ENCODE measurements around the gene USP47.
A peak's percentile ranks its signal among the peaks of the same experiment; 100 is the strongest.

USP47 gene

DNA sequence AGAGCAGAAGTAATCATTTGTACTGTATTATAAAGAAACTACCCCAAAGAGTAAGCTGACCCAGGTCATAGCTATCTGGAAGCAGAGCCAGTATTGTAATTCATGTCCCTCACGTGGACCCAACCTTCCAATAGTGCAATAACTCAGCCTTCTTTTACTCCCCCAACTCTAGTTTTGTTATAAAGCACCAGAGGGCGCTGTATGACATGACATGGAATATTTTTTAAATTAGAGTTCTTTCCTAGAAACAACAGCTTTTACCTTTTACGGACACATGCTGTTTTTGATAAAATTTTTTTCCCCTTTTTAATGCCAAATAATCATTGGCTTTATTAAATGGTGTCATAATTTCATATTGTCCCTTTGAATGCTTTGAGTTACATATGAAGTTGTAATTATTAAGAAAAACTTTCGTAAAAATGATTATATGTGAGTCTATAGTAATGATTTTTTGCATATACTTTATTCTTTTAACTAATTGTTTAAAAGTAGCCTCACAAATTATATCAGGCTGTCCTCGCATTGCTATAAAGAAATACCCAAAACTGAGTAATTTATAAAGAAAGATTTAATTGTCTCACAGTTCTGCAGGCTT is 89.8 kb downstream of the USP47 start:
- H3K27ac Mint-ChIP-seq, result no peak overlapping the region
- no peaks in the 10 kb centered on the region for H3K9me3 Mint-ChIP-seq
- H3K27me3 Mint-ChIP-seq, result no peaks in the 10 kb centered on the region
- H3K4me3 Mint-ChIP-seq, result no peak overlapping the region
- H3K4me1 Mint-ChIP-seq, result peaks cover 12% of the 10 kb centered on the region
- H3K36me3 Mint-ChIP-seq, result peaks cover 27% of the 10 kb centered on the region

- no peaks in the 10 kb centered on the region for H3K27me3 Mint-ChIP-seq
- H3K9me3 Mint-ChIP-seq, result no peaks in the 10 kb centered on the region
- no peak overlapping the region for H3K4me3 Mint-ChIP-seq
- H3K27ac Mint-ChIP-seq, result no peak overlapping the region
- peaks cover 32% of the 10 kb centered on the region for H3K36me3 Mint-ChIP-seq
- no peaks in the 10 kb centered on the region for H3K4me1 Mint-ChIP-seq
Observed at GRCh38 chr11:11935536-11935935, 93.8 kb downstream of the USP47 start.

- H3K9me3 Mint-ChIP-seq, result no peaks in the 10 kb centered on the region
- H3K27ac Mint-ChIP-seq, result no peak overlapping the region
- H3K36me3 Mint-ChIP-seq, result peaks cover 30% of the 10 kb centered on the region
- no peaks in the 10 kb centered on the region for H3K4me1 Mint-ChIP-seq
- no peaks in the 10 kb centered on the region for H3K27me3 Mint-ChIP-seq
- no peak overlapping the region for H3K4me3 Mint-ChIP-seq
Observed at GRCh38 chr11:11937433-11937832, 95.7 kb downstream of the USP47 start.

DNA sequence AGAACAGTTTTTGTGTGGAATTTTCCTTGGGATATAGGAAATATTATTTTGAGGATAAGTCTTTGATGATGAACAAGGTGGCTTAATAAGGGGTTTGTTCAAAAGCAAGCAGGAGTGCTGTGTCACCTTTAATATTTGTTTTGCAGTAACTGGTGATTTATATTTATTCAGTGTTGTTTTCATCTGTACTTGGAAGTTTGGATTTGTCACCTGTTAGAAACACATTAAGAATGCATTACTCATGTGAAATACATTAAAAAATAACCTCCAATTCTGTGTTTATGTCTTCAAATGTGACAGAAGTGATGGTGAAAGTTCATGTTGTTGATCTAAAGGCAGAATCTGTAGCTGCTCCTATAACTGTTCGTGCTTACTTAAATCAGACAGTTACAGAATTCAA is 96.2 kb downstream of the USP47 start:
- Mint-ChIP-seq H3K4me1 (no peaks in the 10 kb centered on the region), H3K27me3 (no peaks in the 10 kb centered on the region), H3K36me3 (peaks cover 25% of the 10 kb centered on the region), H3K9me3 (no peaks in the 10 kb centered on the region), H3K27ac (no peak overlapping the region), H3K4me3 (no peak overlapping the region)

GRCh38 chr11:11940551-11940950 is 98.8 kb downstream of the USP47 start:
- no peak overlapping the region for H3K27ac Mint-ChIP-seq
- no peaks in the 10 kb centered on the region for H3K9me3 Mint-ChIP-seq
- peaks cover 15% of the 10 kb centered on the region for H3K36me3 Mint-ChIP-seq
- no peaks in the 10 kb centered on the region for H3K4me1 Mint-ChIP-seq
- no peaks in the 10 kb centered on the region for H3K27me3 Mint-ChIP-seq
- no peak overlapping the region for H3K4me3 Mint-ChIP-seq

DNA sequence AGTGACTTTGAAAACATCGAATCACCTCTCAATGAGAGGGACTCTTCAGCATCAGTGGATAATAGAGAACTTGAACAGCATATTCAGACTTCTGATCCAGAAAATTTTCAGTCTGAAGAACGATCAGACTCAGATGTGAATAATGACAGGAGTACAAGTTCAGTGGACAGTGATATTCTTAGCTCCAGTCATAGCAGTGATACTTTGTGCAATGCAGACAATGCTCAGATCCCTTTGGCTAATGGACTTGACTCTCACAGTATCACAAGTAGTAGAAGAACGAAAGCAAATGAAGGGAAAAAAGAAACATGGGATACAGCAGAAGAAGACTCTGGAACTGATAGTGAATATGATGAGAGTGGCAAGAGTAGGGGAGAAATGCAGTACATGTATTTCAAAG is 100.9 kb downstream of the USP47 start:
- no peaks in the 10 kb centered on the region for H3K9me3 Mint-ChIP-seq
- H3K27ac Mint-ChIP-seq, result peak overlapping the region; percentile 33
- H3K27me3 Mint-ChIP-seq, result no peaks in the 10 kb centered on the region
- no peaks in the 10 kb centered on the region for H3K4me1 Mint-ChIP-seq
- H3K36me3 Mint-ChIP-seq, result peaks cover 9% of the 10 kb centered on the region
- H3K4me3 Mint-ChIP-seq, result no peak overlapping the region

GRCh38 chr11:11944444-11944843 is 102.7 kb downstream of the USP47 start:
- no peaks in the 10 kb centered on the region for H3K27me3 Mint-ChIP-seq
- H3K4me1 Mint-ChIP-seq, result no peaks in the 10 kb centered on the region
- H3K36me3 Mint-ChIP-seq, result peaks cover 5% of the 10 kb centered on the region
- no peak overlapping the region for H3K27ac Mint-ChIP-seq
- H3K9me3 Mint-ChIP-seq, result no peaks in the 10 kb centered on the region
- H3K4me3 Mint-ChIP-seq, result no peak overlapping the region

DNA sequence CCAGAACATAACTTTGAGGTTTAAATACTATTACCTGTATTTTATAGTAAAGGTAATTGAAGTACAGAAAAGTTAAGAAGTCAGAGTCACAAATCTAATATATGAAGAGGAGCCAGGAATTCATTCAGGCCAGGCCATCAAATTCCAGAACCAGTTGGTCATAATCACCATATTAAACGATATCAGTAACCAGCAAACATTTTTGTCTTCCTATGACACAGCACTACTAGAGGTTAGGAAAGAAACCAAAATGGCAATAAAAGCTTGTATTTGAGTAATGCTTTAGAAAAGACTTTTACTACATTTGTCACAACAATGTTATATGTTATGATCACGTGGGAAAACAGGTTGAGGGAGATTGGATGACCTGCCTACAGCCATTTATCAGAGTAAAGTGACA is 104.4 kb downstream of the USP47 start:
- H3K4me3 Mint-ChIP-seq, result no peak overlapping the region
- H3K36me3 Mint-ChIP-seq, result peaks cover 3% of the 10 kb centered on the region
- H3K27ac Mint-ChIP-seq, result peak overlapping the region; percentile 46
- no peaks in the 10 kb centered on the region for H3K9me3 Mint-ChIP-seq
- H3K27me3 Mint-ChIP-seq, result no peaks in the 10 kb centered on the region
- no peaks in the 10 kb centered on the region for H3K4me1 Mint-ChIP-seq

DNA sequence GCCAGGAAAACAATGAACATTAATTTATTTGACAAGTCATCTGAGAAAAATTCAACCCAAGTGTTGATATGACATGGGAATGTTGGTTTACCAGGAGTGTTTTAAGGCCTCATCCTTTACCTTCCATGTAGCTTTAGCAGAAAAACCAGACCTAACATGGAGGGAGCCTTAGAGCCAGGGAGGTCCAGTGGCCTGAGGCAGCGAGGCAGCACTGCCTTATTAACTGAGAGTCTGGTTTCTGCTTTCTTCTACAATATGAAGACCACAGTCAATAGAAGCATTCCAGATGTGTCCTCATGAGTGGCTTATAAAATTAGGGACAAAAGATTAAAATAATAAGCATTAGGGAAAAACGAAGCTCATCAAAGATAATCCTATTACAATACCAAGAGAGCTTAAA is 105.1 kb downstream of the USP47 start:
- no peak overlapping the region for H3K4me3 Mint-ChIP-seq
- no peaks in the 10 kb centered on the region for H3K4me1 Mint-ChIP-seq
- peaks cover 3% of the 10 kb centered on the region for H3K36me3 Mint-ChIP-seq
- no peak overlapping the region for H3K27ac Mint-ChIP-seq
- H3K27me3 Mint-ChIP-seq, result no peaks in the 10 kb centered on the region
- H3K9me3 Mint-ChIP-seq, result no peaks in the 10 kb centered on the region

- Mint-ChIP-seq H3K9me3 (no peaks in the 10 kb centered on the region), H3K4me1 (no peaks in the 10 kb centered on the region), H3K4me3 (no peak overlapping the region), H3K27ac (peak overlapping the region; percentile 31), H3K27me3 (no peaks in the 10 kb centered on the region), H3K36me3 (peaks cover 9% of the 10 kb centered on the region)
Observed at GRCh38 chr11:11947825-11948224, 106.1 kb downstream of the USP47 start.

- H3K9me3 Mint-ChIP-seq, result no peaks in the 10 kb centered on the region
Observed at GRCh38 chr11:11948242-11948947, 106.6 kb downstream of the USP47 start.

DNA sequence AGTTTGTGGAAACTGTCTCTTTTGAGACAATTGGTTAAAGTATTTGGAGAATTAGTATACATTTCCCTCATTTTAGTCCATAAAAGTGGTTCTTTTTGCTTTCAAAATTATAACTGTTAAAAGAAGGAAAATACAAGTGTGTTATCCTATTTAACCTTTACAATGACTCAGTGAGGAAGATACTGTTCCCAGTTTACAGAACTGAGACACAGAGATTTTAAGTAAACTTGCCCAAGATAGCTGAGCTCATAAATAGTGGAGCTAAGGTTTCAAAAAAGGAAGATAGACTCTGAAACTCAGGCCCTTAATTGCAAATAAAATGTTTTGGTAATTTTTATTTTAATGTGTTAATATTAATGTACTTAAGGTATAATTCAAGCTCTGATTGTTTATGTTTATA is 107.7 kb downstream of the USP47 start:
- Mint-ChIP-seq H3K4me3 (no peak overlapping the region), H3K27me3 (no peaks in the 10 kb centered on the region), H3K27ac (no peak overlapping the region), H3K36me3 (peaks cover 14% of the 10 kb centered on the region), H3K4me1 (no peaks in the 10 kb centered on the region), H3K9me3 (no peaks in the 10 kb centered on the region)

More at GRCh38 chr11:11948242-11948947, 106.6 kb downstream of the USP47 start:
- H3K27me3 Mint-ChIP-seq, result no peaks in the 10 kb centered on the region
- H3K36me3 Mint-ChIP-seq, result peaks cover 12% of the 10 kb centered on the region
- no peak overlapping the region for H3K4me3 Mint-ChIP-seq
- peak overlapping the region; percentile 31 for H3K27ac Mint-ChIP-seq
- no peaks in the 10 kb centered on the region for H3K4me1 Mint-ChIP-seq

GRCh38 chr11:11952036-11952435 is 110.3 kb downstream of the USP47 start:
- Mint-ChIP-seq H3K27me3 (no peaks in the 10 kb centered on the region), H3K4me1 (no peaks in the 10 kb centered on the region), H3K9me3 (no peaks in the 10 kb centered on the region), H3K36me3 (peaks cover 19% of the 10 kb centered on the region), H3K27ac (peak overlapping the region; percentile 27), H3K4me3 (no peak overlapping the region)

DNA sequence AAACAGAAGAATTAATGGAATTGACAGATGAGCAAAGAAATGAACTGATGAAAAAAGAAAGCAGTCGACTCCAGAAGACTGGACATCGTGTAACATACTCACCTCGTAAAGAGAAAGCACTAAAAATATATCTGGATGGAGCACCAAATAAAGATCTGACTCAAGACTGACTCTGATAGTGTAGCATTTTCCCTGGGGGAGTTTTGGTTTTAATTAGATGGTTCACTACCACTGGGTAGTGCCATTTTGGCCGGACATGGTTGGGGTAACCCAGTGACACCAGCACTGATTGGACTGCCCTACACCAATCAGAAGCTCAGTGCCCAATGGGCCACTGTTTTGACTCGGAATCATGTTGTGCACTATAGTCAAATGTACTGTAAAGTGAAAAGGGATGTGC is 114.2 kb downstream of the USP47 start:
- H3K27me3 Mint-ChIP-seq, result no peaks in the 10 kb centered on the region
- H3K27ac Mint-ChIP-seq, result no peak overlapping the region
- peaks cover 16% of the 10 kb centered on the region for H3K36me3 Mint-ChIP-seq
- H3K4me1 Mint-ChIP-seq, result peaks cover 19% of the 10 kb centered on the region
- H3K4me3 Mint-ChIP-seq, result no peak overlapping the region
- H3K9me3 Mint-ChIP-seq, result no peaks in the 10 kb centered on the region

GRCh38 chr11:11958403-11959231 is 116.8 kb downstream of the USP47 start:
- H3K27ac Mint-ChIP-seq, result no peak overlapping the region
- no peak overlapping the region for H3K4me3 Mint-ChIP-seq
- peaks cover 7% of the 10 kb centered on the region for H3K36me3 Mint-ChIP-seq
- H3K27me3 Mint-ChIP-seq, result no peaks in the 10 kb centered on the region
- no peaks in the 10 kb centered on the region for H3K9me3 Mint-ChIP-seq
- peaks cover 30% of the 10 kb centered on the region for H3K4me1 Mint-ChIP-seq

DNA sequence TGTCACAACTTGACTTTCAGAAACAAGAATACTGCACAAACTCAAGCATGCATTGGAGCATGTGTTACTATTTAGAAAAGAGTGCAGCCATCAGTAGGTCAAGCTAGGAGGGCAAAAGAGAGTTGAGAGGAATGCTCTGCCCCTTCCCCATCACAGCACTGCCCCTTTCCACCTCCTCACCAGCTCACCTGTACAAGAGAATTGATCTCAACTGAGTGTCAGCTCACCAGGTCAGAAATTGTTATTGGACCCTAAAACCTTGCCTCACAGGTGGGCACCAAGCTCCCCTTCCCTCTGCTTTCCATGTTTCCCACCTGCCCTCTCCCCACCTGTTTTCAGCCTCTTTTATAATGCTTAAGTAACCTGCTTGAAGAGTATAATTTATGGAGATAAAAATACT is 117.8 kb downstream of the USP47 start:
- Mint-ChIP-seq H3K4me3 (no peak overlapping the region), H3K4me1 (peaks cover 30% of the 10 kb centered on the region), H3K27ac (peak overlapping the region; percentile 68), H3K36me3 (peaks cover 5% of the 10 kb centered on the region), H3K27me3 (no peaks in the 10 kb centered on the region), H3K9me3 (no peaks in the 10 kb centered on the region)
